Thyroid gland (tissue), 4 donors: ENCODE results near the gene TRAF3IP3. TPM values are rescaled to one million over a fixed set of nuclear protein-coding genes. Genes with fewer than 3 reads are reported as not detected.

Experiments
- DNase-seq, 2 donors: peaks; one replicate each; pipeline ENCODE4 v3.0.0-alpha.2; 2019
- H3K27ac ChIP-seq, 3 donors: fragments of 200-600 bp; sonication (generic); 1 replicate in 2 of 3; 2 replicates in 1 of 3; pipeline ENCODE4 v1.5.1; 2016 to 2019; ENCODE audit warnings: mild to moderate bottlenecking in 1 of 3, moderate library complexity in 1 of 3
- H3K27me3 ChIP-seq: fragments of 200-600 bp; sonication (generic); one replicate; pipeline ENCODE4 v1.5.1; 2019
- H3K36me3 ChIP-seq, 2 donors: fragments of 200-600 bp; sonication (generic); one replicate each; pipeline ENCODE4 v1.5.1; 2016 to 2019
- H3K4me1 ChIP-seq, 2 donors: fragments of 200-600 bp; sonication (generic); one replicate each; pipeline ENCODE4 v1.5.1; 2017 to 2019
- H3K4me3 ChIP-seq, 3 donors: fragments of 200-600 bp; sonication (generic); replicated peaks in 1 of 3; 1 replicate in 2 of 3; 2 replicates in 1 of 3; pipeline ENCODE4 v1.5.1; 2016; ENCODE audit warnings: mild to moderate bottlenecking in 1 of 3
- H3K9me3 ChIP-seq: fragments of 200-600 bp; sonication (generic); one replicate; pipeline ENCODE4 v1.5.1; 2017
- CTCF ChIP-seq, 6 experiments: fragments of 200-600 bp in 3 of 6; fragments of 450-650 bp in 3 of 6; sonication (generic) in 3 of 6; IDR thresholded peaks; one replicate each; pipeline ENCODE4 v1.5.1; 2016 to 2019; ENCODE audit warnings: antibody characterized with exemption in 6 of 6, mild to moderate bottlenecking in 2 of 6, inconsistent platforms in 1 of 6, moderate library complexity in 1 of 6
- POLR2A ChIP-seq, 2 donors: fragments of 450-650 bp; IDR thresholded peaks; one replicate each; pipeline ENCODE4 v1.6.1; 2017; ENCODE audit warnings: antibody characterized with exemption in 2 of 2, mild to moderate bottlenecking in 2 of 2, moderate library complexity in 1 of 2
- WGBS, 2 donors: methylation state at CpG; one replicate each; pipeline ENCODE4 v1.1.5; 2017; 5-methylcytosine and 5-hydroxymethylcytosine counted together
- intact Hi-C: fragments of 100-400 bp; cut with DNase I; formaldehyde crosslinking; loops from one replicate; pipeline ENCODE4 v1.15.1; 2023
- total RNA-seq, 4 donors: library from RNA; depleted of rRNA; stranded (reverse); fragments of >200 nt; gene quantifications; one replicate each; pipeline ENCODE4 v1.2.3, GENCODE V29; 2016

Gene TRAF3IP3
- total RNA-seq, 4 donors from 2014 or later: 0.93 to 2.8 (median 2.3) TPM

- 85 to 94% methylated on average over 4 of the region's 4 CpGs for WGBS, 2 donors
- no peak overlapping the region for H3K27ac ChIP-seq
- H3K9me3 ChIP-seq: no peaks in the 10 kb centered on the region
- H3K4me1 ChIP-seq: peaks cover 0 to under 1% of the 10 kb centered on the region in 2 donors
- intact Hi-C loops: no loop called here
- H3K4me3 ChIP-seq: no peak overlapping the region
- H3K27me3 ChIP-seq: no peaks in the 10 kb centered on the region
- no peak for TF ChIP-seq CTCF (IDR thresholded peaks at IDR 0.05)
- no peak for TF ChIP-seq POLR2A (IDR thresholded peaks at IDR 0.05)
- no peak for DNase-seq
- no peaks in the 10 kb centered on the region for H3K36me3 ChIP-seq
These were observed 58.0 kb downstream of the TRAF3IP3 start for GRCh38 chr1:209813902-209814301.

GRCh38 chr1:209815490-209815889 lies 59.6 kb downstream of the TRAF3IP3 start:
- Histone ChIP-seq H3K36me3 (no peaks in the 10 kb centered on the region), H3K4me1 (no peaks in the 10 kb centered on the region), H3K4me3 (no peak overlapping the region), H3K27me3 (no peaks in the 10 kb centered on the region), H3K27ac (no peak overlapping the region), H3K9me3 (no peaks in the 10 kb centered on the region)
- no peak for TF ChIP-seq POLR2A (IDR thresholded peaks at IDR 0.05)
- no peak for TF ChIP-seq CTCF (IDR thresholded peaks at IDR 0.05)
- no peak for DNase-seq
- WGBS, 2 donors: 61 to 88% methylated on average over 3 of the region's 3 CpGs
- intact Hi-C loops: no loop called here

- Histone ChIP-seq H3K36me3 (no peaks in the 10 kb centered on the region), H3K9me3 (no peaks in the 10 kb centered on the region), H3K4me3 (no peak overlapping the region), H3K27ac (no peak overlapping the region), H3K27me3 (no peaks in the 10 kb centered on the region), H3K4me1 (no peaks in the 10 kb centered on the region)
- TF ChIP-seq CTCF (IDR thresholded peaks at IDR 0.05) (no peak), POLR2A (IDR thresholded peaks at IDR 0.05) (no peak)
- intact Hi-C loops: no loop called here
- no peak for DNase-seq
- 39 to 75% methylated on average over 3 to 6 of the region's 6 CpGs for WGBS, 2 donors
These were observed 60.1 kb downstream of the TRAF3IP3 start for GRCh38 chr1:209815931-209816341.

GRCh38 chr1:209816923-209817322 lies 61.1 kb downstream of the TRAF3IP3 start:
- Histone ChIP-seq H3K9me3 (no peaks in the 10 kb centered on the region), H3K4me3 (no peak overlapping the region), H3K27me3 (no peaks in the 10 kb centered on the region), H3K27ac (no peak overlapping the region), H3K36me3 (no peaks in the 10 kb centered on the region), H3K4me1 (no peaks in the 10 kb centered on the region)
- no peak for DNase-seq
- intact Hi-C loops: no loop called here
- 69 to 78% methylated on average over 3 of the region's 3 CpGs for WGBS, 2 donors
- TF ChIP-seq CTCF (IDR thresholded peaks at IDR 0.05): no peak
- no peak for TF ChIP-seq POLR2A (IDR thresholded peaks at IDR 0.05)

- 89% methylated on average over 1 of the region's 1 CpG for WGBS, 2 donors
- intact Hi-C loops: no loop called here
- TF ChIP-seq CTCF (IDR thresholded peaks at IDR 0.05): no peak
- no peak for TF ChIP-seq POLR2A (IDR thresholded peaks at IDR 0.05)
- H3K9me3 ChIP-seq: no peaks in the 10 kb centered on the region
- no peak overlapping the region for H3K4me3 ChIP-seq
- H3K27ac ChIP-seq: no peak overlapping the region
- no peaks in the 10 kb centered on the region for H3K27me3 ChIP-seq
- H3K4me1 ChIP-seq: peaks cover 0 to 6% of the 10 kb centered on the region in 2 donors
- no peak for DNase-seq
- H3K36me3 ChIP-seq: no peaks in the 10 kb centered on the region
These were observed 61.8 kb downstream of the TRAF3IP3 start for GRCh38 chr1:209817691-209818090.
